ENCODE data around the gene ASB4. TPM values are rescaled to one million over a fixed set of nuclear protein-coding genes. Genes with fewer than 3 reads are reported as not detected.
A peak's percentile ranks its signal among the peaks of the same experiment; 100 is the strongest.
"Not testable (repeated sequence)": the region's sequence is repeated elsewhere in the genome, so short reads cannot be mapped to it uniquely, and the experiment has no call there.

ASB4 gene
- total RNA-seq, 1 donor from 2014 or later: 0.09 TPM

DNA sequence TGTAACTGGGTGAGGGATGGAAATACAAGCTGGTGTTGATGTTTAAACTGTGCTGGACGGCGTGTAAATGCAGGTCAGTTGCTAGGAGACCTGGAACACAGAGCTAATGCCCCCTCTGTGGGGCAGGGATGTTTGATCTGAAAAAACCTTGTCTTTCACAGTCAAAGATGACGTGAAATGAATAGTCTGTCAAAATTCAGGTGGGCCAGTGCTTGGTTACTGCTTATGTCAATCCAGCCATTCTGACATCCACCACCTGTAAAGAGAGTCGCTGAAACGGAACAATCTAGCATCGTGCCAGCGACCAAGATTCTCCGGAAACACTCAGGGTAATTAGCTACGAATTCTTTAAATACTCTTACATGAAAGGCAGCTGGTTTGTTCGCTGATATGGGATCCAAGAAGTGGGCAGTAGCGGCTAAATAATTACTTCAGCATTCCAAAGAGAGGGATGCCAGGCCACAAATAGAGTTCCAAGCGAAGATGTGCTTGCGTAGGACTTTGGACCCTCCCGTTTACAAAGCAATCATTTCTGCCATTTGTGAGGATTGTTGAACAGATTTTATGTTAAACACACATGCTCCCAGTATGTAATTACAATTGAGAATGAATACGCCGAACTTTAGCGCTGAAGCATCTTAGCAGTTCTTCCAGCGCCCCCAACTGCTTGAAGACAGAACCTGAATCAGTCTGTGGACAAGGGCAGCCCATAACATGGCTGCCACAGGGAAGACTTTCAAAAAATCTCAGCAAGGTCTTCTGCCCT lies 7.3 kb upstream of the ASB4 start:
- DNase-seq (ENCODE audit: low spot score): peak; percentile 19

DNA sequence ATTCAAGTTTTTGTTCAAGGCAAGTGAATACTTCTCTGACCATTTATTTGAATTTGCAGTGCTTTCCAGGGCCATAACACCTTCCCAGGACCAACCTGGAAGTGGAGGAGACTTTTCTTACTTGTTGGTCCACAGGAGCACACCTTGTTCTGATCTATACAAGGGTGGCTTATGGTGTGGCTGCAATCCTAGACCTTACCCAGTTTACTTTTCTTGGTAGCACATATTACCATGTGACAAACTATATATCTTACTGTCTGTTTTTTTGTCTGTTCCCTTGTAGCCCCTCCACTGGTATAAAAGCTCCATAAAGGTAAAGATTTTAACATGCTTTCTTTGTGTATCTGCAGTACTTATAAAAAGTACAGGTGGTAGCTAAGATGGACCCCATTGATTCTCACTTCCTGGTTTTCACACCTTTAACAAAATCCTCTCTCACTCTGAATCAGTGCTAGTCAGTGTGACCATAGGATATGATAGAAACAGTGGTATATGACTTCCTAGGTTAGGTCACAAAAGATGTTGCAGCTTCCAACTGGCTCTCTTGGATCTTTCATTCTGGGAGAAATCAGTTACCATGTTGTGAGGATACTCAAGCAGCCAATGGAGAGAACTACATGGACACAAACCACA lies 5.6 kb upstream of the ASB4 start:
- no peak for DNase-seq (ENCODE audit: low spot score)

DNA sequence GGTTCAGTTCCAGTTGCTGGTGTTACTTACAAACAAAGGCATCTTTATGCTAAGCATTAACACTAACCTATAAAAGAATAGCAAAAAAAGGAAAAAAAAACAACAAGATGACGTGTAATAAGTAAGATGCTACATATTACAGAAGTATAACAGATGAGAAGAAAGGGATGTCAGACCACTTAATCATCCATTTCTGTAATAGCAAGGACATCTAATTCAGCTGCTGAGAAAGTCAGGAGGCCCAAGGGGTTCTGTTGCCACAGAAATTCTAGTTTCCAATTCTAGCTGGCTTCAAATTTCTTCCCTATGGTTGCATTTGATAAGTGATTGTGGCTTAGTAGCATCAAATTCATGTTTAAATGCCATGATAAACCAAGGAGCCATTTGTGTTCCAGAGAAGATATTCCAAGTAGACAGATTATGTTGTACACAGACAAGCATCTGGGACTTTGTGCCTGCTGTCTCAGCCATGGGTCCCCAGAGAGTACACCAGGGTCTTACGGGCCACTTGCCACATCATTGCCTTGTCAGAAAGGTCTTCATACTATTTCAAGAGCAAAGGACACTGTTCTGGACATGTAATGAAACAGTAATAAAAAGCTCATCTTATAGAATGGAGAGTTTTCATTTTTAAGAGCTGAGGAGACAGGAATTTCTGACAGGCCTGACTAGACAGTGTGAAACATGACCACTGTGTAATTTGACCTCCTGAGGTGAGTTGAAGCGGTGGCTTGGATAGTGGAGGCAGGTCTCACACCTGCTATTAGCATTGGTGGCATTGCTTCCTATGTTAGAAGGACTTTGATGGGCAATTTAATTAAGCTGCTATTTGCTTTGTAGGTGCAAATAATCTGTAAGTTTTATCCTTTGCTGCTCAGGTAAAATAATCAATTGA lies 4.2 kb upstream of the ASB4 start:
- DNase-seq (ENCODE audit: low spot score): no peak

DNA sequence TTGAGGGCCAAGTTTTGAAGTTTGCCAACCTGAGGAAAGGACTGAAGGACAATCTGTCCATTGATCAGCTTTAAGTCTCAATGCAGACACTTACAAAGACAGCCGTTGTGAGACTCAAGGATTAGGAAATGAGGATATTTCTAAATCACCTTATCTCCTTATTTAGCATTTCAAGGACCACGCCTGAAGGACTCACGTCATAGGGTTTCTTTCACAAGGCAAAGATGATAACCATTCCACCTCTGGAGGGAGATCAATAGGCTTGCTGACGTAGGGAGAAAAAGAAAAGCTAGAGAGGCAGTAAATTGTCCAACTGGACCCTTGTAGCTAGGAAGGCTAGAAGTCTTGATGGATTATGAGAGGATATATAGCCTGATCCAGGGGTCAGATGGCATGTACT lies 3.3 kb upstream of the ASB4 start:
- DNase-seq (ENCODE audit: low spot score): no peak

DNA sequence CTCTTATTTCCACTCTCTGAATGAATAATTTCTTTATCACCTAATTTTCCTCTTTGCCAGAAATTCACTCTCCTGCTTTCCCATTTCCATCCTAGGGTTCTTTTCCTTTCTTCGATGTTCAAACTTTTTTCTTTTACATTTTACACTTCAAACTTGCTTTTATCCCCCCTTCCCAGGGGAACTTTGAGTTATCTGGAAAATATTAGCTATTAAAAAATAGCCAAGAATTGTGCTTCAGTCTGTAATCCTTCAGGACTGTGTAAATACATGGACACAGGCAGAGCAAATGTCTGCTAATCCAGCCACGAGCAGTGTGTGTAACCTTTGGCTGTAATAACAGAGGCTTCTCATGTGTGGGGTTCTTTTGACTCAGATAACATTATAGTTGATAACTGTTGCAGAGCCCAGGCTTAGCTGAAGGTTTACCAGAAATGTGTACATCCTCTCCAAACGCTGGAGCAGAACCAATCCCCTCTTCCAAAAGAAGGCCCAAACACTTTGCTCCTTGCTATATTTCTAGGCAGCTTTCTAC lies 4.6 kb downstream of the ASB4 start:
- DNase-seq (ENCODE audit: low spot score): no peak

DNA sequence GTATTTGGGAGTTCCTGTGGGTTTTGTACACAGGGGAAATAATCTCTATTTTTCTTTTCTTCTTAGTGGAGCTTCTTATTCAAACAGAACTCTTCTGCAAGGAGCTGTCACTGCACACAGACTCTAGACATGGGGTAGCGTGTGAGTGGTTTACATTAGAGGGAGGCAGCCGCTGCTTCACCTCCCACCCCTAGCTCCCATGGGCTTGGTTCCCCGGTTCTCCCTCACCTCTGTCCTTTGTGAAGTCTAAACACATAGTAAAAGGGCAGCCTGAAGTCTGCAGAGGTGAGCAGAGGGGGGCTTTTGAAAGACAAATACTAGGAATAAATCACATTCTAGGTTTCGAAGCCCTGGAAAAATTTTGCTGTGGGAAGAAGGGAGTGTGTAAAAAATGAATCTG lies 5.5 kb downstream of the ASB4 start:
- DNase-seq (ENCODE audit: low spot score): no peak

DNA sequence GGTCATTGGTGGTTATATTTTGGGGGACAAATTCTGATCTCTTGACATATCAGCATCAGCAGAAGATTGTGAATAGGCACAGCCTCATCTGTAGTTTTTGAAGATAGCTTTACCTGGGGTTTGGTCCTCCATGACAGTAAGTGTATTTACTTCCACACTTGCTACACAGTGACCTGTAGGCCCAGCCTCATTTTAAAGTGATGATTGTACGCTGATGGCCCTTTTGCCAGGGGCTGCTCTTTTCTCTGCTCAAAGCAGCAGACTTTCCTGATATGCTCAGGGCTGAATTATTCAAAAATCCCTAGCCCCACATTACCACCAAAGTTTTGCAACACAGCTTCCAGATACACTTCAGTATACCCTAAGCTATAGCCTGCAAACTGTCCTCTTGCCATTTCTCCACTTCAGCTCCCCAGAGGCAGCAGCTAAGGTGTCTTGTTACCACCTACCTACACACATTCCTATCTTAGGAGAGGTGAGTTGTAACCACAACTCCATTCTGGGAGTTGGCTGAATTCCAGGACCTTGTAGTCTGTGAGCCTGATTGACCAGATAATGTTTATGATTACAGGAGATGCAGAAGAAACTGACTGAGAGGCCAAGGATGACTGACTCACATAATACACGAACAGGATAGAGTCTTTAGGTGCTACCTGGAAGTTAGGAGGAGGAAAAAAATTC lies 6.0 kb downstream of the ASB4 start:
- peak; percentile 47 for DNase-seq (ENCODE audit: low spot score)

DNA sequence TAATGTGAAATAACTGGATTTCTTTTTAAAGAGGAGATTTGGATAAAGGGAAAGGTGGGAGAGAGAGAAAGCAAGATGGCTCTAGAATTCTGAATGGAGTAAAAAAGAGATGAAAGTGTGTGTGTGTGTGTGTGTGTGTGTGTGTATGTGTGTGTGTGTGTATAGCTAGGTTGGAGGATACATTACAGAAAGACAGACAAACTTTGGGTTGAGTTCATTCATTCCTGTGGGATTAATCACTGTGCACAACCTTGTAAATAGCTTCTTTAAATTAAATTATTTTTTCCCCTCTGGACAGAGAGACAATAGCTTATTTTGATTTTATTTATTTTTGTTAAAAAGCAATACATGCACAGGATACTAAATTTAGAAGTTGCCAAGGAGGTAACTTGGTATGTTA lies 7.5 kb downstream of the ASB4 start:
- DNase-seq (ENCODE audit: low spot score): no peak

DNA sequence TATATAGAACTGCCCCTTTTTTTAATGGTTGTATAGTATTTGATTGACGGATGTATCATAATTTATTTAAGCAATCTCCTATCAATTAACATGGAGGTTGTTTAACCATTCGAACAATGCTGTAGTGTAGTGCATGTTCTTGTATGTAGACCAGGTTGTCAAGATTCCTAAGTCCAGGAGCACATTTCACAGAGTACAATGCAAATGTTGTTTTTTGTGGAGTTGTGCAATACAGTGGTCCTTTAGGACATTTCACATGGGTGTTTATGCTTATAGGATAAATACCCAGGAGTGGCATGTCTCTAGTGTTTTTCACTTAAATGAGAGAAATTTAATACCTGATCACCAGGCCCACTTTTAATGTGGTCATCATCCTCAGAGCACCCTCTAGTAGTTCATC lies 8.1 kb downstream of the ASB4 start:
- no peak for DNase-seq (ENCODE audit: low spot score)

DNA sequence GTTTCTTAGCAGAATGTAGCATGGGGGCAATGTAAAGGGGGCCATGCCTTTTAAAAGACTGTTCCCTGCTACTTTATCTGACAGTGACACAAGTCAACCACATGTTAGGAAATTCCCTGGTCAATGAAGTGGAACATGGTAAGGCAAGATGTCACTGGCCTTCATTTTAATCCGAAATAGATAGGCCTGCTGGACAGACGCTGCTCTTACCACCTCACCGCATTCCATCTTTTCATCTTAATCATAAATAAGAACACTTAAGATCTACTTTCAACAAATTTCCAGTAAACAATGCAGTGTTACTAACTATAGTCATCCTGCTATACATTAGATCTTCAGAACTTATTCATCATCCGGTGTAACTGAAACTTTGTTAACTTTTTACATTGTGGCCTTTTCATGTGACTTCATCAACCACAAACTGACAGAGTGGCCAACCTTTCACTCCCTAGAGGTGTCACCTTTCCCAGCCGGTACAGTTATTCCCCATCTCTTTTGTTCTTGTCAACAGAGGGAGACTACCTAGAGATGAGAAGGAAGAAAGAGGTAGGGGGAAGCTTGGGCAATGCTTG lies 15.6 kb downstream of the ASB4 start:
- no peak for DNase-seq (ENCODE audit: low spot score)

DNA sequence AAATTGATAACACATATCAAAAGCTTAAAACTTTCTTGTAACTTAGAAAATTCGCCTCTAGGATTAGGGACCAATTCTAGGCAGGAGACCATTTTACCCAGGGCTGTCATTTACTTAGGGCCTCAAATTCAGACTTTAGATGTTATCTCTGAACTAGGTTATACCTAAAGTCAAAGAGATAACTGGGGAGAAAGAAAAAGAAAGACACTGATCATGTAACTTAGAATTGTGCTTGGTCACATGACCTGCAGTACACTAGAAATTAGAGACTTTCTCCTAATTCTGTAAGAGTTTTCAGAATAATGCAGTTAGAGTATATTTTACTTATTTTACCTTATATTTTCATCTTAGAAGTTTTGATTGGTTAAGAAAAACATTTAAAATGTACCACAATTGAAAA lies 16.7 kb downstream of the ASB4 start:
- no peak for DNase-seq (ENCODE audit: low spot score)

DNA sequence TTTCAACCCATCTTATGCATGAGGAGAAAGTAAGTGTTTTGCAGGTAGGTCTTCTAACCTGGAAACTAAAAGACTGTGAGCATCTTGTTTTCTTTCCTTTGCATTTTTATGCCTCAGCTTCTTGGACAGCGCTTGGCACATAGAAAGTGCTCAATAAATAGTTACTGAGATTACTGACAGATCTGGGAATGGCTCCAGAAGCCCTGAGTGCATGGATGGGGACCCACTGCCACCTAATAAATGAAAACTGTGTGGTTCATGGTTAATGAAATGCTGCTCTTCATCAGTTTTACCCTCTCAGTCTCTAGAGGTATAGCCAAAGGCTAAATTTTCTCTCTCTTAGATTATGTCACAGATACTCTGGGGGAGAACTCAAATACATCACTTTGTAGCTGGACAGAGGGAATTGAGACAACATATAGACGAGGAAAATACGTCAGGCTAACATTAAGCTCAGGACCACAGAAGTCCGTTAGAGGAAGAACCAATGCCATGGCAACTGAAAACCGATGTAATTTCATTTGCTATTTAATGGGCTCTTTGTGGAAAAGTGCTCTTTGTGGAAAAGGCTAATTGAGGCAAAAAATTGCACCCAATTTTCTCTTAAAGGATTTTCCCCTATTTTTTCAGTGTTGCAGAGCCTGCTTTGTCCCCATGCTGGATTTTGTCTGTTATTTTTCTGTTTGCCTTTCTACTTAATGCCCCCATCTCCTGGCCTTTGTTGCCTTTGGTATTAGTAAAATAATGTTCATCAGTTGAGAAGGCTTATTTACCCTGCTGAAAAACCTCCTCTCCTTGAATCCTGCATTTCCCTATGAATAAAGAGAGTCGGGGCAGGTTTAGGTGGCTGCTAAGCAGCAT lies 17.8 kb downstream of the ASB4 start:
- DNase-seq (ENCODE audit: low spot score): no peak

DNA sequence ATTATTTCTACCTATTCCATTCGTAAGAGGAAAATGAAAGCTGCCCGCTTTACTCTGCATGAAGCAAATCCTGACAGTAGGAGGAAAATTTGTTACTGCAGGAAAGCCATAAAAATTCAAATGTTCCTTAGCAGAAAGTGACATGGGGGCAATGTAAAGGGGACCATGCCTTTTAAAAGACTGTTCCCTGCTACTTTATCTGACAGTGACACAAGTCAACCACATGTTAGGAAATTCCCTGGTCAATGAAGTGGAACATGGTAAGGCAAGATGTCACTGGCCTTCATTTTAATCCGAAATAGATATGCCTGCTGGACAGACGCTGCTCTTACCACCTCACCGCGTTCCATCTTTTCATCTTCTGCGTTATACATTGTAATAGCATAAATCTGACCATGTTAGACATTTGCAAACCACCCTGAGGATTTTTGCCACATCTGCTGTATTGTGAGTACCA lies 18.4 kb downstream of the ASB4 start:
- not testable (repeated sequence) for DNase-seq (ENCODE audit: low spot score)

DNA sequence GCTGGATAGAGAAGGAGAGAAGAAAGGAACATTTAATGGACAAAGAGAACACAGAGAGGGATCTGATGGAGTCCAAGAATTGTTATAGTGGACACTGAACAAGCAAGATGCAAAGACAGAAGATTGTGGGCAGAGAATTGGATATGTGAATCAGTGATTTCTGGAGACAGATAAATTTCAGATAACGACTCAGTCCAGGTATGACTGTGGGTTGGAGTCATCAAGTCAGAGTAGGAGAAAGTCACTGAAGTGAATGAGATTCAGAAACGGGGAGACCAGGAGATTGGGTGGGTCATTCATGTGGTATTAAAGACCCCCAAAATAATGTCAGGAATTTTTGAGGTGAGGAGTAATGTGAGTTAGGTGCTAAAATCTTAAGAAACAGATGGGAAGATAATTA lies 23.0 kb downstream of the ASB4 start:
- DNase-seq (ENCODE audit: low spot score): no peak

DNA sequence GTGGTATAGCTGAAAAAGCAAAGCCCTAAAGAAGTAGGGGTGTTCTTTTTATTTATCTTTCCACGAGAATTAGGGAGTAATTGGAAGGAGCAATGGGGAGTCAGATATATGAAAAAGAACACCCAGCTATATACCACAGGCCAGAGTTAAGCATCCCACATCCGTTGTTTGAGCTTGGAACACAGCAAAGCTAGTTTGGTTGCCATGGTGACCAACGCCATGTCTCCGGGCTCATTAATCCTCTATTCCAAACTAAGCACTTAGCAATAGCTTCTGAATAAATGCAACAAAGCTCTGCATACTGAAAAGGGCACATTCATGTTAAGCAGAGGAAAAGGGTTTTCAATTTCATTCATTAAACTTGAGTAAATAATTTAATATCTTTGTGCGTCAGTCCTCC lies 23.5 kb downstream of the ASB4 start:
- no peak for DNase-seq (ENCODE audit: low spot score)

DNA sequence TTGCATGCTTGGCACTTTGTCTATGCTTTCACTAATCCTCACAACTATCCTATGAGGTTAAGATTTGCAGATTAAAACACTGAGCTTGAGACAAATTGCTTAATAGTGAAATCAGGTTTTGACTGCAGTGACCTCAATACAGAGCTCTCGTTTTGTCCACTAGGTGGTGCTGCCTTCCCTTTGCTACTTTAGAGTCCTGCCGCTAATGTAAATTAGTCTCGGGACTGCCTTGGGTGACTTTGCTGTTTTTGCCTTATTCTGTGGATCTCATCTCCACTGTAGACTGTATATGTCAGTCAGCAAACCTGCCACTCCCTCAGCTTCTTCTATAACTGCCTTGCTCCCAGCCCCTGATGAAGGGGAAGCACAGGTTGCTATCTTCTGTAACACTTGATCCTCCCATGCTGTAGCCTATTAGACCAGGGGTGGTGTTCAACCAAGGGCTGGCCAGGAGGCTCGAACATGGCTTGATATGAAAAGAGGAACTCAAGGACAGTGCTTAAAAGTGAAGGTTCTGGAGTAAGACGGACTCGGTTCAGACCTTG lies 26.0 kb downstream of the ASB4 start:
- peak; percentile 71 for DNase-seq (ENCODE audit: low spot score)

DNA sequence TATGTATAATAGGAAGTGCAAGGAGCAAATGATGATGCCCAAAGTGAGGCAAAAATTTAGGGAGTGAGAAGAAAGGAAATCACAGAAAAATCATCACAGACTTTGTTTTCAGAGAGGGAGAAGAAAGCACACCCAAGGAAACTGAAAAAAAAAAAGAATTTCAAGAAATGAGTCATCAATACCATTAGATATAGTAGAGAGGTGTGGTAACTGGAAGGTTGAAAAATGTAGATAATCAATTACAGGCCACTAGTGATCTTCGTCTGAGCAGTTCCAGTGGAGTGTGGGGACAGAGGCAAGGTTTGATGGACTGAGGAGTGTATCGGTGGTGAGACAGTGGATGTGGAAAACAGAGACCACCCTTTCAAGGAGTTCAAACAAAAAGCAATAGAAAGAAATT lies 31.7 kb downstream of the ASB4 start:
- DNase-seq (ENCODE audit: low spot score): no peak

DNA sequence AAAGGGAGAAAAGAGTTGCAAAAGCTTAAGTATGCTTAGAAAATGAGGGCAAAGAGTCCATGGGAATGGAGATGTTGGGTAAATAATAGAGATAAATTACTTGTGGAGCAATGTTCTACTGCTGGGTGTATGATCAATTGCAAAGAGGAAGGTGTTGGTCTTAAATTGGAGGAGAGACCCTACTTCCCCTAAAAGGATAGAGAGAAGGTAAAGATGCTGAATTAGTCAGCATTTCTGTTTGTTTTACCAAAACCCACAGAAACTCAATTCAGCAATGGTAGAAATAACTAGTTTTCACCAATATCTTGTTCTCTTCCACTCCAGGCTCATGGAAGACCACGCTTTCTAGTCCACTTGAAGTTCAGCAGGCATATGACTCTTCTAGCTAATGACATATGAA lies 32.1 kb downstream of the ASB4 start:
- no peak for DNase-seq (ENCODE audit: low spot score)

DNA sequence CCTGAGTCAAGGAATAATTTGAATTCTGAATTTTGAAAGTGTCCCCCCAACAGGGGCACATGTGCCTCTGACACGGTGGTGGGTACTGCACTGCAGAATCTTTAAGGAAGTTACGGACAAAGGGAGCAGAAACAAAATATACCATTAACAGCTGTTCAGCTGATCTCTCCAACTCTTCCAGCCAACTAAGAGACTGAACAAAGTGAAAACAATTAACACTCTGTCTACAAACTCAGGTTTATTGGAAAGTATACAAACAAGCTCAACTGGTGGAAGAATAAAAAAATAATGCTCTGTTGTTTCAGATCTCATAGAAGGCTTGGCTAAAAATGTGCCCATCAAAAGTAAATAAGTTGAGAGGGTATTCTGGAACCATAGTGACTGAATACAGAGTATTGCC lies 34.4 kb downstream of the ASB4 start:
- no peak for DNase-seq (ENCODE audit: low spot score)

DNA sequence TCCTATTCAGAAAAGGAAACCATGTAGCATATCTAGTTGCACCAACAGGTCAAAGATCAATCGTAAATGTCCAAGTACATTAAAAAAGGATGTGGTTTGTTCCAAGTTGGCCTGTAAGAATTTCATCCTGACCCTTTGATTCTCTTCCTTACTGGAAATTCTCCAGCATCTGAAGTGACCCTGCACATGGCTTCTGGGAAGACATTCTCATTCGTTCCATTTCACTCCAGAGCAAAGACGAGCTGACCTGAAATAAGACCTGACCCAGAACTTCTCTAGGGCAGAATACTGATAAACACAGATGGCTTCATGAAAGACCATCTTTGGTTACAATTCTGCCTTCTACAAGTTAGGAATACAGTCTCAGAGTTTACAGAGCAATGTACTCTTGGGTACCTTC lies 39.8 kb downstream of the ASB4 start:
- DNase-seq (ENCODE audit: low spot score): no peak
